DND-41 (cell line): Measurements from ENCODE around the gene MGST2.

ENCODE experiments used
- ATAC-seq: fragments of 200-7000 bp; cut with Tn5 transposase; 3 replicates; pipeline ENCODE4 v1.9.1; 2021; ENCODE audit warnings: low read depth; ENCODE audit not compliant: insufficient read depth
- DNase-seq: peaks from one replicate; pipeline ENCODE4 v3.0.0-alpha.2; 2020
- H2AFZ ChIP-seq: 2 replicates; pipeline ENCODE4 v1.6.0; 2012; ENCODE audit warnings: low read depth, low read length
- H3K27ac ChIP-seq: 2 replicates; pipeline ENCODE4 v1.5.1; 2012; ENCODE audit warnings: low read length, inconsistent platforms
- H3K27me3 ChIP-seq: fragments of 200-600 bp; sonication (generic); 2 replicates; pipeline ENCODE4 v1.6.0; 2012; ENCODE audit warnings: low read length, mild to moderate bottlenecking, inconsistent platforms; ENCODE audit not compliant: insufficient read depth, poor library complexity
- H3K36me3 ChIP-seq: 2 replicates; pipeline ENCODE4 v1.5.1; 2012; ENCODE audit warnings: low read length, inconsistent platforms; ENCODE audit not compliant: insufficient read depth
- H3K4me1 ChIP-seq: 2 replicates; pipeline ENCODE4 v1.5.1; 2012; ENCODE audit warnings: mild to moderate bottlenecking, low read length; ENCODE audit not compliant: insufficient read depth
- H3K4me2 ChIP-seq: 2 replicates; pipeline ENCODE4 v1.6.0; 2012; ENCODE audit warnings: mild to moderate bottlenecking, moderate library complexity, low read length, inconsistent platforms; ENCODE audit not compliant: insufficient read depth
- H3K4me3 ChIP-seq, 2 experiments: fragments of 200-600 bp in 1 of 2; shearing (Covaris generic) in 1 of 2; 2 replicates each; pipeline ENCODE4 v1.5.1; 2012 to 2016; ENCODE audit warnings: inconsistent platforms in 2 of 2, low read length in 2 of 2, mild to moderate bottlenecking in 2 of 2, low read depth in 1 of 2, moderate library complexity in 1 of 2
- H3K79me2 ChIP-seq: 2 replicates; pipeline ENCODE4 v1.6.0; 2012; ENCODE audit warnings: low read length, inconsistent platforms; ENCODE audit not compliant: insufficient read depth
- H3K9ac ChIP-seq: 2 replicates; pipeline ENCODE4 v1.6.0; 2012; ENCODE audit warnings: low read depth, mild to moderate bottlenecking, inconsistent platforms, low read length, moderate library complexity
- H3K9me3 ChIP-seq: 2 replicates; pipeline ENCODE4 v1.5.1; 2012; ENCODE audit warnings: low read length, moderate library complexity, mild to moderate bottlenecking, inconsistent platforms; ENCODE audit not compliant: insufficient read depth, severe bottlenecking
- H4K20me1 ChIP-seq: 2 replicates; pipeline ENCODE4 v1.6.0; 2012; ENCODE audit warnings: low read length; ENCODE audit not compliant: insufficient read depth
- CTCF ChIP-seq: IDR thresholded peaks from 2 replicates; pipeline ENCODE4 v1.5.1; 2012; ENCODE audit warnings: borderline replicate concordance, low read length, moderate library complexity, mild to moderate bottlenecking; ENCODE audit not compliant: poor library complexity, severe bottlenecking; ENCODE audit errors: extremely low read depth
- EZH2 ChIP-seq: IDR thresholded peaks from 3 replicates; pipeline ENCODE4 v1.6.1; 2012; ENCODE audit warnings: borderline replicate concordance, low read depth, mild to moderate bottlenecking, moderate library complexity, low read length, inconsistent platforms; ENCODE audit not compliant: severe bottlenecking

The MGST2 gene

DNA sequence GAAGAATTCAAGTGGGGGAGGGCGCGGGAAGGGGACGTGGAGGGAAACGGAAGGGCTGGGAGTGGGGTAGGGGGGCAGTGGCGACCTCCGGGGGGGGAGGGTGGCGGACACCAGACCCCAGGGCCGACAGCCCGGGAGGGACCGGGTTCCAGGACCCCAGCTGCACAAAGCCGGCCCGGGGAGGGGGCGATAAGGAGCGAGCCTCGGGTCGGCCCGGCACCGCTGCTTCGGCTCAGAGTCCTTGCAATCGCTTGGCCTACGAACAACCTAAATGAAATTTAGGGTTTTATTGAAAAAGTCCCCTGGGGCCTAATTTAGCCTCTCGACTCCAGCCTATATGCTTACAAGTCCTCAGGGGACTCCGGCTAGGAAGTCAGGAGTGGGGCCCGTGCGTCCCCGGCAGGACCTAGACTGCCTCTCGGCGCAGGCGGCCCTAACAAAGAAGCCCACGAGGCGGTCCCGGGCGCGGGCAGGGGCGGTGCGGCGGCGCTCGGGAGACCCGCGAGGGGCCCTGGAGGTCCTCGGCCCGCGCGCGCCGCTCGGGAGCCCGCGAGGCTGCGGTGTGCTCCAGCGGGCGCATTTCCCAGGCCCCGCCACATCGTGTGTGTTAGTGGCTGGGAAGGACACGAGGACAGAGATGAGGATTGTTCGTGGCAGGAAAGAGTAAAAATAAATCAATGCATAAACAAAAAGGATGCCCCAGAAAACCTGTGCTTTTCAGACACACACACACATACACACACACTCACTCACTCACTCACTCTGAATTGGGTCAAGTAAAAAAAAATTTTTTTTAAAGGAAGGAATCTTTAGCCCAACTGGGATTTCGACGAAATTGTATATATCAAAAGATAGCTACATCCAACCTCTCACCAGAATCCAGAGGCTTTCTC lies 70.0 kb downstream of the MGST2 start:
- Histone ChIP-seq H3K4me1 (peaks cover 19% of the 10 kb centered on the region), H3K79me2 (no peaks in the 10 kb centered on the region), H3K4me3 (peak overlapping the region in 1 of 2 experiments; percentile 54; a peak in 2 of 4 replicates), H4K20me1 (0 out of 2 replicates have a peak, but pooled peaks cover 3% of the 10 kb centered on the region), H3K9me3 (no peaks in the 10 kb centered on the region), H3K27me3 (no peaks in the 10 kb centered on the region), H3K27ac (no peak overlapping the region), H3K9ac (peak overlapping the region; percentile 46; the same call in 1 of the 2 replicates), H2AFZ (peak overlapping the region; percentile 75), H3K36me3 (no peaks in the 10 kb centered on the region), H3K4me2 (peak overlapping the region; percentile 85)
- DNase-seq, result no peak
- TF ChIP-seq EZH2 (no peak), CTCF (no peak)
- ATAC-seq, result no peak

- Histone ChIP-seq H3K27me3 (no peaks in the 10 kb centered on the region), H3K27ac (no peak overlapping the region), H3K9ac (no peak overlapping the region), H3K4me2 (no peak overlapping the region), H3K9me3 (no peaks in the 10 kb centered on the region), H4K20me1 (0 out of 2 replicates have a peak, but pooled peaks cover 3% of the 10 kb centered on the region), H3K36me3 (no peaks in the 10 kb centered on the region), H3K79me2 (no peaks in the 10 kb centered on the region), H3K4me3 (no peak overlapping the region), H3K4me1 (peaks cover 19% of the 10 kb centered on the region), H2AFZ (no peak overlapping the region)
- DNase-seq (no peak), ATAC-seq (no peak)
- TF ChIP-seq CTCF (no peak), EZH2 (no peak)
These were observed 70.6 kb downstream of the MGST2 start for GRCh38 chr4:139736274-139736660.

DNA sequence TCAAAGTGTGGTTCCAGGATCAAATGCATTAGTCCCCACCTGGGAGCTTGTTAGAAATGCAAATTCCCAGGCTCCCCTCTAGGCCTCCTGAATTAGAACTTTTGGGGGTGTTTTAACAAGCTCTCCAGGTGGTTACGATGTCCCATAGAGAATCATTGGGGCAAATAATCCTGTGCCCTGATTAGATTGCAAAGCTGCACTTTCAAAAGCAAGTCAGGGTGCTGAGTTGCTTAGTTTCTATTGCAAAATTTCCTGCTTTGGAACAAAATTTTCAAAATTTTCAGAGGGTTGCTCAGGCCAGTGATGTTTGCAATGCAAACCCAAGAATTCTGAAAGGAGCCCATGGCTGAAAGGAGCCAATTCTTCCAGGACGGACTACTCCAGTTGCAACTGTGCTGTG lies 71.0 kb downstream of the MGST2 start:
- no peak overlapping the region for H3K9ac ChIP-seq
- H4K20me1 ChIP-seq, result 0 out of 2 replicates have a peak, but pooled peaks cover 3% of the 10 kb centered on the region
- H3K79me2 ChIP-seq, result no peaks in the 10 kb centered on the region
- peaks cover 19% of the 10 kb centered on the region for H3K4me1 ChIP-seq
- H2AFZ ChIP-seq, result no peak overlapping the region
- ATAC-seq, result no peak
- DNase-seq, result no peak
- no peak overlapping the region for H3K4me2 ChIP-seq
- H3K27me3 ChIP-seq, result no peaks in the 10 kb centered on the region
- H3K36me3 ChIP-seq, result no peaks in the 10 kb centered on the region
- H3K27ac ChIP-seq, result no peak overlapping the region
- H3K9me3 ChIP-seq, result no peaks in the 10 kb centered on the region
- no peak for TF ChIP-seq EZH2
- no peak for TF ChIP-seq CTCF
- H3K4me3 ChIP-seq, result no peak overlapping the region
